GM21381 (cell line): ENCODE data around the gene RAB11FIP3.

ENCODE experiments used
- ATAC-seq: cut with Tn5 transposase; IDR thresholded peaks from one replicate; pipeline ENCODE4 v1.9.1; 2021; ENCODE audit warnings: mild to moderate bottlenecking, moderate library complexity; ENCODE audit not compliant: unreplicated experiment

The RAB11FIP3 gene

GRCh38 chr16:529012-529575 is 103.6 kb downstream of the RAB11FIP3 start:
- no peak for ATAC-seq

DNA sequence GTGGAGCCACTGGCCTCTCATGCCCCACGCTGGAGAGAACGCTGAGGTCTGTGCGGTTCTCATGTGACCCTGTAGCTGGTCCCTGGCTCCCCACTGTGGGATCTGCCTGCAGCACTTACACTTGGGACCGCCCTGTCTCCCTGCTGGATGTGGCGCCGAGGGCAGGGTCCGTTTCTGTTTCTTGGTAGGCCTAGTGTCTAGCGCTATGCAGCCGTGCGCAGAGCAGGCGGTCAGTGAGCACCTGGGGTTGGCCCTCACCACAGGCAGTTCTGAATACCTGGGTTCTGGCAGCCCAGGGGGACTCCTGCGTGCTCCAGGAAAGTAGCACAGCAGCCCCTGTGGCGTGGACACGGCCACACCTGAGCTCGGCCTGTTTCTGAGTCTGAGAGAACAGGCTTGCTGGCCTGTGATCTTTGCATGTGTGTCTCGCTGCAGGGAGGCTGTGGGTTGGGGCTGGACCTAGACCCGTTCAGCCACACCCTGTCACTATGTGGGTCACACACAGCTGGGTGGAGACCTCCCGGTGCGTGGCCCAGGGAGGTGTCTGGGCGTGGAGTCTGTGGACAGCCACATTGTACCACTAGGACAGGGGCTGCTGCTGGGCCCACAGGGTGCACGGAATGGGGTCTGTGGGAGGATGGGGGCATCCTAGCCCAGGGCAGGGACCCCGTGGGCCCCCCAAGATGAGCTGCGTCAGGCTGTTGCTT is 104.8 kb downstream of the RAB11FIP3 start:
- no peak for ATAC-seq

DNA sequence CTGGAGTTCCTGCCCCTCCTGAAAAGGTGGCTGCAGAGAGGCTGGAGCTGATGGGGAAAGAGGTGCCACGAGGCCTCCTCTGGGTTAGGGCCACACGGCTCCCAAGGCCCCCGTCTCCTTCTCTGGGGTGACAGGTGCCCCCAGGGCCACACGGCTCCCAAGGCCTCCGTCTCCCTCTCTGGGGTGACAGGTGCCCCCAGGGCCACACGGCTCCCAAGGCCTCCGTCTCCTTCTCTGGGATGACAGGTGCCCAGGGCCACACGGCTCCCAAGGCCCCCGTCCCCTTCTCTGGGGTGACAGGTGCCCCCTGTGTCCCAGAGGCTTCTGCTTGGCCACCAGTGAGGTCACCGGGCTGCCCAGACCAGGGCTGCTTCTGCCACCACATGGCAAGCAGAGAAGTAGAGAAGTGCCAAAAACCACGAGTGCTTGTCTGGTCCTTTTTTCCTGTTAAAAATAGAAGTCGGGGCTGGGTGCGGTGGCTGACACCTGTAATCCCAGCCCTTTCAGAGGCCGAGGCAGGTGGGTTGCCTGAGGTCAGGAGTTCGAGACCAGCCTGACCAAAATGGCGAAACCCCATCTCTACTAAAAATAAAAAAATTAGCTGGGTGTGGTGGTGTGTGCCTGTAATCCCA is 106.2 kb downstream of the RAB11FIP3 start:
- no peak for ATAC-seq

- ATAC-seq, result no peak
Measured at GRCh38 chr16:533391-534123, 108.1 kb downstream of the RAB11FIP3 start.

DNA sequence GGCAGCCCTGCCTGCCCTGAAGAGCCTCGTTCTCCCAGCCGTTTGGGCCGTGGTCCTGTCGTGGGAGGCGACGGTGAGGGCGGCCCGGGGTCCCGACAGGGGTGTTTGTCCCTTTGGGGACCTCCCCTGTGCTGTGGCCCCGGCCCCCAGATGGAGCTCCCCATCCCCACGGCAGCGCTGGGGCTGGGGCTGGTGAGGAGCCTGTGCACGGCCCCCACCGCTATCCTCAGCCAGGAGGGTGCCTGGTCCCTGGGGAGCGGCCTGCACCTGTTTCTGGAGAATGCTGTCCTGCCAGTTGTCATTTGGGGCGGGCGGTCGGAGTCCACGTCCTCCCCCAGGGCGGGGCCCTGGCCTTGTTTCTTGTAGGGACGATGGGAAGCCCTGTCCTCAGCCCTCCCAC is 108.7 kb downstream of the RAB11FIP3 start:
- no peak for ATAC-seq

GRCh38 chr16:534856-535445 is 109.5 kb downstream of the RAB11FIP3 start:
- ATAC-seq, result no peak

GRCh38 chr16:535446-536405 is 110.3 kb downstream of the RAB11FIP3 start:
- ATAC-seq, result no peak

GRCh38 chr16:536746-537145 is 111.3 kb downstream of the RAB11FIP3 start:
- ATAC-seq, result no peak

DNA sequence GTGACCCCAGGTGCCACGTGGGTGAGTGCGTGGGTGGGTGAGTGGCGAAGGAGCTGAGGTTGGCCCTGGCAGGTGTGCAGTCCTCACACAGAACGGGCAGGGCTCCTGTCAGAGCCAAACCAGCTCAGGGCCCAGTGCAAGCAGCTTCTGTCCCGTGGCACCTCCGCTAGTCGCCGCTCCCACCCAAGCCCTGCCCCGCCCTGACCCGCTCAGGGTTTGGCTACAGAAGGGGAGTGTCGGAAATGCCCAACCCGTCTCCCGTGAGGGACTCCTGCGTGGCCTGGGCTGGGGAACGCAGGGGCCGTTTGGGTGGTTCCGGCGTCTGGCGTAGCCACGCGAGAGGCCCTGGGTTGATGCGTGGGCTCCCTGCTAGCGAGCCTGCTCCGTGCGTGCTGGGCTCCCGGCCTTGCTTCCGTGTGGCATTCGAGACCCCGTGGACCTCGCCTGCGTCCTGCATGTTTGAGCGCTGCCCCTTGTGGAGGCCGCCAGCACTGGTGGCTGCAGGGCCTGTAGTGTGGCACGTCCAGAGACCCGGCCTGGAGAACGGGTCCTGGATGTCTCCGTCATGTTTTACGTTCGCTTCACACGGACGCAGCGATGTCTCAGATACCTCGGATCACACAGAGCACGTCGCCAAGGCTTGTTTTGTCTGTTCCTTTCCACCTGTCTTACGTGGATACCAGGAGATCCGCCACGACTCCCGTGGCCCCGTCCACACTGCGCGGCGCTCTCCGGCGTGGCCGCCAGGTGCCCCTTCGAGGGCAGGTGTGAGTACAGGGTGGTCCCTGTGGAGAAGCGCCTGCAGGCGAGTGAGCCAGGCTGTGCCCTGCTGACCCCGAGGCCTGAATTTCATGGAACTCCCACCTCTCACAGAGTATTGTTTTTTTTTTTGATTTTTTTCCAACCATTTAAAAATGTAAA is 112.2 kb downstream of the RAB11FIP3 start:
- no peak for ATAC-seq

DNA sequence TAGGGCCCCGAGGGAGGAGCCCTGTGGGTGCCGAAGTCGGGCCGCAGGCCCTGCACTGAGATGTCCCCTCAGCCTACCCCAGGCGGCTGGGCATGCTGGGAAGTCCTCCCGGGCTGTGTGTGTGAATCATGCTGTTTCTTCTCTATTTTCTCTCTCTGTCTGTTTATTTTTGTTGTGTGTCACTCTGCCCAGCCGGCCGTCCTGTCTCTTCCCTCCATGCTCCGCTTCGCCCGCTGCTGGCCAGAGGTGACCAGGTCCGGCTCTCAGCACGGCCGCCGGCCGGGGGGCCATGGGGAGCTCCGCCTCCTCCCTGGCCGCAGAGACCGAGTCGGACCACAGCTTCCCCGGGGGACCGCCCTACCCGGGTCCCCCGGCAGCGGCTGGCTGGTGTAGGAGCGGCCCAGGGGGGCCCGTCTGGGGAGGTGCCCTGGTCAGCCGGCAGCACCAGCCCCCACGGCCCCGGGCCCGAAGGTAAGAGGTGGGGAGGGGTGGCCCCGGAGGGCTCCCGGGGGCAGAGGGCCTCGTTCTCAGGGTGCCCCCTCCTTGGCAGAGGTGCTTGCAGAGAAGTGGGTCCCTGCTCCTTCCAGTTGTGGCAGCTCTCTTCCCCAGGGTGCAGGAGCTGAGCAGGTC is 114.6 kb downstream of the RAB11FIP3 start:
- ATAC-seq, result no peak

DNA sequence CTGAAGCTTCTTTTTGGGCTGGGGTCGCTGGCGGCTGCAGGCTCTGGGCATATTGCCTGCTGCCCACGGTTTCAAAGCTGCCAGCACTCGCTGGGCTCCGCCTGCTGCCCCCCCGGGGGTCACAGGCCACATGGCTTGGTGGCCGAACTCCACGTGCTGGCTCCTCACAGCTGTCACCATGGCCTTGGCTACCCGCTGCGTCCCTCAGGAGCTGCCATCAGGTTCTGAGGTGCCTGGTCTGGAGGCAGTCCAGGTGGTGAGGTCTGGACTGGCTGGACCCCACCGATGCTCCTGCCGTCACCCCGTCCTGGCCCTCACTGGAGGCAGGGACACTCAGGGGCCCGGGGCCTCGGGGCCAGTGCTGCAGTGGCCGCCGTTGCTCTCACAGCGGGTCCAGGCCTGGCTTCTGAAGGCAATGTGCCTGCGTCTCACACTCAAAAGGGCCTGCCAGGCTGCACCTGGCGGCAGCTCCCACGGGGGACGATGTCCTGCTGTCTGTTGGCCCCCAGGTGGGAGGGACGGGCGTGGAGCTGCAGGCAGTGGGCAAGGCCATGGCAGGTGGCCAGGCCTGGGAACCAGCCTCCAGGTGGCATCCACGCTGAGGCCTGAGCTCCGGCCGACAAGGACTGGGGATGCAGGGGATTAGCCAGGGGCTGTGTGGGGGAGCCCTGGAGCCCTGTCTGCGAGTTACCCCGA is 115.3 kb downstream of the RAB11FIP3 start:
- ATAC-seq, result no peak

GRCh38 chr16:543301-544164 is 118.1 kb downstream of the RAB11FIP3 start:
- ATAC-seq, result no peak

DNA sequence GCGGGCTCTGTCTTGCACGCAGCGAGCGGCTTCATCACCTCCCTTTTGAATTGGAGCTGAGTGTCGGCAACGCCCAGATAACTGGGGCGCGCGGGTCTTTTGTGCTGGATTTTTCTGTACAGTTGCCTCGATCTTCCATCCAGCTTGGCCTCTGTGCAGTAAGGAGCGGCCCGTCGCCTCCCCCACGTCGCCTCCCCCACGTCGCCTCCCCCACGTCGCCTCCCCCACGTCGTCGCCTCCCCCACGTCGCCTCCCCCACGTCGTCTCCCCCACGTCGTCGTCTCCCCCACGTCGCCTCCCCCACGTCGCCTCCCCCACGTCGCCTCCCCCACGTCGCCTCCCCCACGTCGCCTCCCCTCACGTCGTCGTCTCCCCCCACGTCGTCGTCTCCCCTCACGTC is 119.1 kb downstream of the RAB11FIP3 start:
- no peak for ATAC-seq

DNA sequence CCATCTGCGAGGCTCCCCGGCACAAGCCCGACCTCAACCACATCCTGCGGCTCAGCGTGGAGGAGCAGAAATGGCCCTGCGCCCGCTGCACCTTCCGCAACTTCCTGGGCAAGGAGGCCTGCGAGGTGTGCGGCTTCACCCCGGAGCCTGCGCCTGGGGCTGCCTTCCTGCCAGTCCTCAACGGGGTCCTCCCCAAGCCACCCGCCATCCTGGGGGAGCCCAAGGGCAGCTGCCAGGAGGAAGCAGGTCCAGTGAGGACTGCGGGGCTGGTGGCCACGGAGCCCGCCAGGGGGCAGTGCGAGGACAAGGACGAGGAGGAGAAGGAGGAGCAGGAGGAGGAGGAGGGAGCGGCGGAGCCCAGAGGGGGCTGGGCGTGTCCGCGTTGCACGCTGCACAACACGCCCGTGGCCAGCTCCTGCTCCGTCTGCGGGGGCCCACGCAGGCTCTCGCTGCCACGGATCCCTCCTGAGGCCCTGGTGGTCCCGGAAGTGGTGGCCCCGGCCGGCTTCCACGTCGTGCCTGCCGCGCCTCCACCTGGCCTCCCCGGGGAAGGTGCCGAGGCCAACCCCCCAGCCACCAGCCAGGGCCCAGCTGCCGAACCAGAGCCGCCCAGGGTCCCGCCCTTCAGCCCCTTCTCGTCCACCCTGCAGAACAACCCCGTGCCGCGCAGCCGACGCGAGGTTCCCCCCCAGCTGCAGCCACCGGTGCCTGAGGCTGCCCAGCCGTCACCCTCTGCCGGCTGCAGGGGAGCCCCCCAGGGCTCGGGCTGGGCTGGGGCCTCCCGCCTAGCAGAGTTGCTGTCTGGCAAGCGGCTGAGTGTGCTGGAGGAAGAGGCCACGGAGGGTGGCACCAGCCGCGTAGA is 121.7 kb downstream of the RAB11FIP3 start:
- no peak for ATAC-seq

DNA sequence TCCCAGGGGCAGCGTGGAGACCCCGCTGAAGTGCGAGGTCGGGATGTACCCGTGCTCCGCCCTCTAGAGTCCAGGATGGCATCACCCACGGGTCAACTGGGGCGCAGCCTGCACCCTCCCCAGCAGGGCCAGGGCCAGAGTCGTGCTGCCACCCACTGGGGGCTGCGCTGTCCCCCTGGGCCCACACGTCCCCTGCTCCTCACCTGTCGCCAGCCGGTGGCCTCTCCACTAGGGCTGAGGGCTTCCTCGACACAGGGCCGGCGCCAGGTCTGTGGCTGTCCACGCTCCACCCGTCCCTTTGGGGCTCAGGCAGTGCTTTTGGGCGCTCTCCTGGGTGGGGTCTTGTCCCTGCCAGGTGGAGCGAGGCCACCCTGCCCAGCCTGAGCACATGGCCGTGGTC is 123.1 kb downstream of the RAB11FIP3 start:
- no peak for ATAC-seq

GRCh38 chr16:549544-550263 is 124.3 kb downstream of the RAB11FIP3 start:
- no peak for ATAC-seq
